HL-60/S4 treated with retinoic acid at 250 ng/mL for 4 days and 3 days (cell line): ENCODE results near the gene NDUFB1.

ENCODE experiments used
- in situ Hi-C: fragments of 300-500 bp; cut with MboI; formaldehyde crosslinking; loops from 2 replicates; pipeline ENCODE4 v1.7.0; 2022; ENCODE audit warnings: low sequenced_read_pairs

NDUFB1 gene

GRCh38 chr14:92103363-92103989, 18.0 kb downstream of the NDUFB1 start:
- in situ Hi-C loops: no loop called here

- in situ Hi-C loops: no loop called here
Observed at GRCh38 chr14:92099802-92100201, 21.7 kb downstream of the NDUFB1 start.

GRCh38 chr14:92093320-92093719, 28.2 kb downstream of the NDUFB1 start:
- in situ Hi-C loops: no loop called here

GRCh38 chr14:92088494-92088893, 33.0 kb downstream of the NDUFB1 start:
- in situ Hi-C loops: no loop called here

GRCh38 chr14:92074555-92074954, 47.0 kb downstream of the NDUFB1 start:
- in situ Hi-C loops: no loop called here
